K562 (cell line): ENCODE data around the gene MS4A2. TPM values are rescaled to one million over a fixed set of nuclear protein-coding genes. Genes with fewer than 3 reads are reported as not detected.

Experiments used
- FOS ChIP-seq: IDR thresholded peaks from 3 replicates; pipeline ENCODE4 v1.6.1; 2011; ENCODE audit not compliant: insufficient read length; ENCODE audit errors: extremely low read depth
- MEIS2 ChIP-seq: fragments of 450-650 bp; IDR thresholded peaks from 2 replicates; pipeline ENCODE4 v1.6.1; 2014; ENCODE audit warnings: mild to moderate bottlenecking; ENCODE audit not compliant: partially characterized antibody
- NRF1 ChIP-seq, 2 experiments: fragments of 450-650 bp; IDR thresholded peaks in 1 of 2; conservative IDR thresholded peaks in 1 of 2; 2 replicates each; pipeline ENCODE4 v1.6.1; 2014; ENCODE audit warnings: mild to moderate bottlenecking in 2 of 2
- PBX2 ChIP-seq, 2 experiments: IDR thresholded peaks in 1 of 2; conservative IDR thresholded peaks in 1 of 2; 2 replicates each; pipeline ENCODE4 v1.6.1; 2016; ENCODE audit warnings: low read depth in 2 of 2, mild to moderate bottlenecking in 1 of 2, missing compliant biosample characterization in 1 of 2, missing genetic modification characterization in 1 of 2, moderate library complexity in 1 of 2
- ZBTB40 ChIP-seq, 2 experiments: fragments of 450-650 bp in 1 of 2; sonication (generic) in 1 of 2; formaldehyde crosslinking in 1 of 2; IDR thresholded peaks; 2 replicates each; pipeline versions ENCODE4 v1.7.1 to v1.9.0; 2016 to 2022; ENCODE audit warnings: inconsistent platforms in 1 of 2, mild to moderate bottlenecking in 1 of 2, missing genetic modification reagents in 1 of 2
- polyA plus RNA-seq, 8 experiments: library from polyadenylated mRNA; depleted of rRNA in 4 of 8; stranded (reverse) in 5 of 8; unstranded in 3 of 8; fragments of >200 nt; fragmentation: Nextera tagmentation in 2 of 8; fragmentation: Illumina TruSeq in 1 of 8; extraction: Ambion mirVana in 2 of 8; extraction: Trizol in 1 of 8; gene quantifications; 2 replicates each; pipeline versions ENCODE4 v1.2.1 to v1.2.3, GENCODE V29; 2011 to 2014; ENCODE audit warnings: inconsistent platforms in 1 of 8, missing spikeins in 1 of 8
- total RNA-seq, 7 experiments: library from RNA; depleted of rRNA in 6 of 7; stranded (reverse); fragments of >200 nt in 6 of 7; fragmentation: Illumina TruSeq in 2 of 7; extraction: Trizol in 2 of 7; gene quantifications; 2 replicates each; pipeline versions ENCODE4 v1.2.1 to v1.2.3, GENCODE V29; 2011 to 2021; ENCODE audit warnings: low replicate concordance in 1 of 7

Gene MS4A2
- total and polyA plus RNA-seq, 9 of the 15 experiments (the other 6 are each of a cell fraction or from before 2014, with no cell fraction given) = 0.06 to 5.7 (median 0.86) TPM

- no peak for TF ChIP-seq ZBTB40 (IDR thresholded peaks at IDR 0.05)
- TF ChIP-seq ZBTB40 (CRISPR knock-in tag; IDR thresholded peaks at IDR 0.05) = no peak
- TF ChIP-seq NRF1 (conservative IDR thresholded peaks at IDR 0.05 in 1 of 2, IDR thresholded peaks at IDR 0.05 in 1 of 2) = peak; percentile 89 to 91
- TF ChIP-seq MEIS2 = peak; percentile 52
- TF ChIP-seq PBX2 (CRISPR knock-in tag; IDR thresholded peaks at IDR 0.05; ENCODE audit: low read depth) = no peak
- peak; percentile 46; the same call in 1 of the 2 replicates for TF ChIP-seq PBX2 (tag; conservative IDR thresholded peaks at IDR 0.05; ENCODE audit: low read depth)
- no peak for TF ChIP-seq FOS
These were observed 32.8 kb downstream of the MS4A2 start (continued) for GRCh38 chr11:60121264-60121663.
